ENCODE data around the gene VRK1.

VRK1 gene

GRCh38 chr14:96751505-96751904 is 45.7 kb upstream of the VRK1 start:
- Histone ChIP-seq H3K4me3 (replicated peaks; ENCODE audit: insufficient read depth, low read length) (no peak overlapping the region), H3K27ac (replicated peaks) (peak overlapping the region; percentile 87; the same call in 1 of the 2 replicates), H3K27me3 (ENCODE audit: insufficient read depth, poor library complexity, severe bottlenecking) (no peaks in the 10 kb centered on the region)
- TF ChIP-seq POLR2AphosphoS5 (IDR thresholded peaks at IDR 0.05; ENCODE audit: low read depth) = no peak
- TF ChIP-seq SPI1 (IDR thresholded peaks at IDR 0.05; ENCODE audit: borderline replicate concordance, low read depth) = no peak
- no peak for TF ChIP-seq GABPA (IDR thresholded peaks at IDR 0.05; ENCODE audit: low read depth)
- no peak for TF ChIP-seq REST (IDR thresholded peaks at IDR 0.05; ENCODE audit: insufficient replicate concordance, low read depth)
- TF ChIP-seq CTCF (IDR thresholded peaks at IDR 0.05; ENCODE audit: insufficient read depth, low read length) = no peak
- no peak for DNase-seq (ENCODE audit: low read depth in 1 of 2, low spot score in 1 of 2)

GRCh38 chr14:96752125-96752524 is 45.1 kb upstream of the VRK1 start:
- H3K4me3 ChIP-seq (replicated peaks; ENCODE audit: insufficient read depth, low read length) = no peak overlapping the region
- H3K27ac ChIP-seq (replicated peaks) = peak overlapping the region; percentile 87
- no peaks in the 10 kb centered on the region for H3K27me3 ChIP-seq (ENCODE audit: insufficient read depth, poor library complexity, severe bottlenecking)
- DNase-seq (ENCODE audit: low read depth in 1 of 2, low spot score in 1 of 2) = no peak
- TF ChIP-seq POLR2AphosphoS5 (IDR thresholded peaks at IDR 0.05; ENCODE audit: low read depth) (no peak), GABPA (IDR thresholded peaks at IDR 0.05; ENCODE audit: low read depth) (no peak), SPI1 (IDR thresholded peaks at IDR 0.05; ENCODE audit: borderline replicate concordance, low read depth) (no peak), REST (IDR thresholded peaks at IDR 0.05; ENCODE audit: insufficient replicate concordance, low read depth) (no peak), CTCF (IDR thresholded peaks at IDR 0.05; ENCODE audit: insufficient read depth, low read length) (no peak)

- peak; percentile 88 to 93 for DNase-seq (ENCODE audit: low read depth in 1 of 2, low spot score in 1 of 2)
- Histone ChIP-seq H3K27ac (replicated peaks) (peak overlapping the region; percentile 87), H3K27me3 (ENCODE audit: insufficient read depth, poor library complexity, severe bottlenecking) (no peaks in the 10 kb centered on the region), H3K4me3 (replicated peaks; ENCODE audit: insufficient read depth, low read length) (no peak overlapping the region)
- TF ChIP-seq SPI1 (IDR thresholded peaks at IDR 0.05; ENCODE audit: borderline replicate concordance, low read depth) (no peak), CTCF (IDR thresholded peaks at IDR 0.05; ENCODE audit: insufficient read depth, low read length) (no peak), GABPA (IDR thresholded peaks at IDR 0.05; ENCODE audit: low read depth) (no peak), REST (IDR thresholded peaks at IDR 0.05; ENCODE audit: insufficient replicate concordance, low read depth) (no peak), POLR2AphosphoS5 (IDR thresholded peaks at IDR 0.05; ENCODE audit: low read depth) (no peak)
Observed at GRCh38 chr14:96752594-96752993, 44.6 kb upstream of the VRK1 start.

All from HL-60 (cell line).